Transverse colon (tissue), 4 donors: ENCODE measurements around the gene JADE3. TPM values are rescaled to one million over a fixed set of nuclear protein-coding genes. Genes with fewer than 3 reads are reported as not detected.

Source experiments
- DNase-seq: peaks from one replicate; pipeline ENCODE4 v3.0.0-alpha.2; 2019
- H3K27ac ChIP-seq, 4 donors: fragments of 200-600 bp; sonication (generic); 2 replicates each; pipeline ENCODE4 v1.5.1; 2016 to 2018; ENCODE audit warnings: inconsistent platforms in 4 of 4
- H3K27me3 ChIP-seq: fragments of 200-600 bp; sonication (generic); 2 replicates; pipeline ENCODE4 v1.5.1; 2017; ENCODE audit warnings: inconsistent platforms
- H3K36me3 ChIP-seq, 4 donors: fragments of 200-600 bp; sonication (generic); 2 replicates each; pipeline ENCODE4 v1.5.1; 2017 to 2019; ENCODE audit warnings: inconsistent platforms in 4 of 4
- H3K4me1 ChIP-seq, 4 donors: fragments of 200-600 bp; sonication (generic); 2 replicates each; pipeline ENCODE4 v1.5.1; 2017 to 2020; ENCODE audit warnings: inconsistent platforms in 4 of 4
- H3K4me3 ChIP-seq, 4 donors: fragments of 200-600 bp; sonication (generic); 1 replicate in 1 of 4; 2 replicates in 3 of 4; pipeline versions ENCODE4 v1.5.1 to v1.6.1; 2017 to 2019; ENCODE audit warnings: inconsistent platforms in 4 of 4
- H3K9me3 ChIP-seq, 2 donors: fragments of 200-600 bp; sonication (generic); 2 replicates each; pipeline ENCODE4 v1.5.1; 2017 to 2019; ENCODE audit warnings: inconsistent platforms in 2 of 2
- CTCF ChIP-seq, 5 experiments: fragments of 200-600 bp in 3 of 5; fragments of 450-650 bp in 2 of 5; sonication (generic) in 3 of 5; IDR thresholded peaks; 1 replicate in 2 of 5; 2 replicates in 3 of 5; pipeline ENCODE4 v1.5.1; 2016 to 2017; ENCODE audit warnings: antibody characterized with exemption in 5 of 5, inconsistent platforms in 3 of 5, mild to moderate bottlenecking in 2 of 5, moderate library complexity in 1 of 5
- EP300 ChIP-seq: sonication (generic); formaldehyde crosslinking; IDR thresholded peaks from one replicate; pipeline ENCODE4 v1.6.1; 2017; ENCODE audit warnings: antibody characterized with exemption, low read depth
- POLR2A ChIP-seq: fragments of 450-650 bp; IDR thresholded peaks from one replicate; pipeline ENCODE4 v1.6.1; 2016; ENCODE audit warnings: antibody characterized with exemption, mild to moderate bottlenecking, moderate library complexity
- POLR2AphosphoS5 ChIP-seq, 3 donors: sonication (generic); formaldehyde crosslinking; IDR thresholded peaks; one replicate each; pipeline ENCODE4 v1.6.1; 2016; ENCODE audit warnings: antibody characterized with exemption in 3 of 3
- WGBS, 2 donors: methylation state at CpG; one replicate each; pipeline ENCODE4 v1.1.5; 2018; ENCODE audit warnings: low coverage in 1 of 2; 5-methylcytosine and 5-hydroxymethylcytosine counted together
- in situ Hi-C, 4 donors: fragments of 200-750 bp; cut with MboI; loops; one replicate each; pipeline versions ENCODE4 v1.15.0 to v1.15.1; 2017; ENCODE audit warnings: low sequenced_read_pairs in 3 of 4, low pct_ligation_motif_present in 1 of 4, low pct_unique_long_range_greater_than_20kb in 1 of 4
- intact Hi-C: fragments of 100-400 bp; cut with DNase I; formaldehyde crosslinking; loops from one replicate; pipeline ENCODE4 v1.15.1; 2023; ENCODE audit warnings: low total_unique reads
- total RNA-seq, 4 donors: library from RNA; depleted of rRNA; stranded (reverse); fragments of >200 nt; gene quantifications; one replicate each; pipeline ENCODE4 v1.1.0, GENCODE V29; 2016

Gene JADE3
- total RNA-seq: 1 to 10 TPM in 3 of 4 donors, under 1 TPM in 1; 0.60 to 5.6 (median 3.1) TPM

GRCh38 chrX:46912098-46912602, at the start of gene JADE3:
Gene JADE3 (plus strand): TSS chrX:46912421. CDS start chrX:46984895, 72,474 bp downstream.
- intact Hi-C loops (no loop called here), in situ Hi-C loops (loop anchor here in 1 of 4 donors (25.0 kb wide), 1 partner anchor 125 kb away; no protein-coding TSS in a partner anchor)
- peaks cover 0 to 7% (median 0%) of the 10 kb centered on the region in 4 donors for H3K4me1 ChIP-seq
- no peaks in the 10 kb centered on the region for H3K36me3 ChIP-seq
- peak within 1 kb of the TSS; percentile 78 to 84 (median 80) for H3K27ac ChIP-seq
- no peaks in the 10 kb centered on the region for H3K27me3 ChIP-seq
- no peaks in the 10 kb centered on the region for H3K9me3 ChIP-seq
- peak; percentile 79 for DNase-seq
- peak within 1 kb of the TSS; percentile 30 to 86 (median 64) for H3K4me3 ChIP-seq
- whole genome bisulfite sequencing, 2 donors: 48% methylated on average over 63 of the region's 64 CpGs; no CpG with 5 or more reads in 1 of the 2 donors
- TF ChIP-seq CTCF (IDR thresholded peaks at IDR 0.05) (no peak), POLR2A (peak; percentile 11), EP300 (no peak), POLR2AphosphoS5 (IDR thresholded peaks at IDR 0.05) (peak in 2 of 3 donors; percentile 14 to 40)

GRCh38 chrX:46863072-46863471, 49.1 kb upstream of the JADE3 start:
- 81% methylated on average over 2 of the region's 2 CpGs; no CpG with 5 or more reads in 1 of the 2 donors for WGBS, 2 donors
- Histone ChIP-seq H3K27ac (no peak overlapping the region), H3K27me3 (no peaks in the 10 kb centered on the region), H3K9me3 (no peaks in the 10 kb centered on the region), H3K4me1 (no peaks in the 10 kb centered on the region), H3K4me3 (no peak overlapping the region), H3K36me3 (no peaks in the 10 kb centered on the region)
- in situ Hi-C loops: no loop called here
- intact Hi-C loops: no loop called here
- DNase-seq: no peak
- TF ChIP-seq CTCF (IDR thresholded peaks at IDR 0.05) (no peak), POLR2A (no peak)

GRCh38 chrX:46864606-46865005, 47.6 kb upstream of the JADE3 start:
- no peaks in the 10 kb centered on the region for H3K4me1 ChIP-seq
- H3K36me3 ChIP-seq: no peaks in the 10 kb centered on the region
- 66% methylated on average over 2 of the region's 2 CpGs; no CpG with 5 or more reads in 1 of the 2 donors for WGBS, 2 donors
- H3K27me3 ChIP-seq: no peaks in the 10 kb centered on the region
- no peak overlapping the region for H3K27ac ChIP-seq
- no peak overlapping the region for H3K4me3 ChIP-seq
- in situ Hi-C loops: no loop called here
- intact Hi-C loops: no loop called here
- no peaks in the 10 kb centered on the region for H3K9me3 ChIP-seq
- TF ChIP-seq CTCF (IDR thresholded peaks at IDR 0.05): no peak
- no peak for TF ChIP-seq POLR2AphosphoS5 (IDR thresholded peaks at IDR 0.05)
- TF ChIP-seq POLR2A: no peak
- no peak for TF ChIP-seq EP300
- no peak for DNase-seq

- WGBS, 2 donors: 73% methylated on average over 4 of the region's 4 CpGs; no CpG with 5 or more reads in 1 of the 2 donors
- Histone ChIP-seq H3K9me3 (no peaks in the 10 kb centered on the region), H3K36me3 (no peaks in the 10 kb centered on the region), H3K27me3 (no peaks in the 10 kb centered on the region), H3K4me3 (no peak overlapping the region), H3K4me1 (no peaks in the 10 kb centered on the region), H3K27ac (no peak overlapping the region)
- intact Hi-C loops: no loop called here
- DNase-seq: no peak
- TF ChIP-seq CTCF (IDR thresholded peaks at IDR 0.05): no peak
- in situ Hi-C loops: no loop called here
Observed at GRCh38 chrX:46865281-46865680, 46.9 kb upstream of the JADE3 start.
